Gastrocnemius medialis (tissue), 4 donors: Measurements from ENCODE around the gene PLPP2.

Experiments used
- CTCF ChIP-seq, 5 experiments: fragments of 450-650 bp in 3 of 5; fragments of 200-600 bp in 2 of 5; sonication (generic) in 2 of 5; IDR thresholded peaks in 4 of 5; conservative IDR thresholded peaks in 1 of 5; 1 replicate in 4 of 5; 2 replicates in 1 of 5; pipeline ENCODE4 v1.5.1; 2016 to 2019; ENCODE audit warnings: antibody characterized with exemption in 5 of 5, mild to moderate bottlenecking in 3 of 5, moderate library complexity in 3 of 5
- POLR2A ChIP-seq, 2 donors: fragments of 450-650 bp; IDR thresholded peaks; one replicate each; pipeline ENCODE4 v1.6.1; 2017; ENCODE audit warnings: antibody characterized with exemption in 2 of 2, mild to moderate bottlenecking in 2 of 2, moderate library complexity in 2 of 2

- no peak for TF ChIP-seq POLR2A (IDR thresholded peaks at IDR 0.05)
- TF ChIP-seq CTCF (IDR thresholded peaks at IDR 0.05 in 4 of 5, conservative IDR thresholded peaks at IDR 0.05 in 1 of 5), result no peak
Measured at GRCh38 chr19:271856-272255, 19.3 kb downstream of the PLPP2 start.
